ENCODE results near the gene ANKRD53.

Gene ANKRD53

GRCh38 chr2:70967189-70967588 is 11.2 kb upstream of the ANKRD53 start:
- DNase-seq (ENCODE audit: low read depth): no peak

- no peak for DNase-seq (ENCODE audit: low read depth)
Measured at GRCh38 chr2:70974592-70974991, 3.8 kb upstream of the ANKRD53 start.

GRCh38 chr2:70975237-70975636 is 3.2 kb upstream of the ANKRD53 start:
- no peak for DNase-seq (ENCODE audit: low read depth)

GRCh38 chr2:70977605-70978205 is 725 bp upstream of the ANKRD53 start:
- peak; percentile 82 for DNase-seq (ENCODE audit: low read depth)

GRCh38 chr2:70979180-70979488 is 704 bp downstream of the ANKRD53 start:
- DNase-seq (ENCODE audit: low read depth): no peak

- DNase-seq (ENCODE audit: low read depth): no peak
Measured at GRCh38 chr2:70979626-70980025, 1.2 kb downstream of the ANKRD53 start.

- DNase-seq (ENCODE audit: low read depth): no peak
Measured at GRCh38 chr2:70981421-70981820, 3.0 kb downstream of the ANKRD53 start.

- no peak for DNase-seq (ENCODE audit: low read depth)
Measured at GRCh38 chr2:70981866-70982810, 3.7 kb downstream of the ANKRD53 start.

- DNase-seq (ENCODE audit: low read depth): no peak
Measured at GRCh38 chr2:70982971-70983370, 4.5 kb downstream of the ANKRD53 start.

GRCh38 chr2:70983506-70984227 is 5.2 kb downstream of the ANKRD53 start:
- no peak for DNase-seq (ENCODE audit: low read depth)

- DNase-seq (ENCODE audit: low read depth): no peak
Measured at GRCh38 chr2:70984228-70984575, 5.8 kb downstream of the ANKRD53 start.

GRCh38 chr2:70984576-70985282 is 6.3 kb downstream of the ANKRD53 start:
- DNase-seq (ENCODE audit: low read depth): peak; percentile 40

GRCh38 chr2:70985283-70985688 is 6.9 kb downstream of the ANKRD53 start:
- no peak for DNase-seq (ENCODE audit: low read depth)

- no peak for DNase-seq (ENCODE audit: low read depth)
Measured at GRCh38 chr2:70985956-70986355, 7.5 kb downstream of the ANKRD53 start.

GRCh38 chr2:70986499-70987189 is 8.2 kb downstream of the ANKRD53 start:
- DNase-seq (ENCODE audit: low read depth): no peak

- DNase-seq (ENCODE audit: low read depth): no peak
Measured at GRCh38 chr2:70987386-70987785, 9.0 kb downstream of the ANKRD53 start.

GRCh38 chr2:70988151-70988550 is 9.7 kb downstream of the ANKRD53 start:
- DNase-seq (ENCODE audit: low read depth): no peak

GRCh38 chr2:70988726-70989648 is 10.6 kb downstream of the ANKRD53 start:
- DNase-seq (ENCODE audit: low read depth): no peak

GRCh38 chr2:70990216-70990615 is 11.8 kb downstream of the ANKRD53 start:
- DNase-seq (ENCODE audit: low read depth): no peak

- DNase-seq (ENCODE audit: low read depth): no peak
Measured at GRCh38 chr2:70991142-70991541, 12.7 kb downstream of the ANKRD53 start.

GRCh38 chr2:70991742-70992141 is 13.3 kb downstream of the ANKRD53 start:
- DNase-seq (ENCODE audit: low read depth): no peak
